Measurements from ENCODE around the gene HJURP. TPM values are rescaled to one million over a fixed set of nuclear protein-coding genes. Genes with fewer than 3 reads are reported as not detected.

The HJURP gene
- total RNA-seq, 1 donor from 2014 or later, result 7.9 TPM

DNA sequence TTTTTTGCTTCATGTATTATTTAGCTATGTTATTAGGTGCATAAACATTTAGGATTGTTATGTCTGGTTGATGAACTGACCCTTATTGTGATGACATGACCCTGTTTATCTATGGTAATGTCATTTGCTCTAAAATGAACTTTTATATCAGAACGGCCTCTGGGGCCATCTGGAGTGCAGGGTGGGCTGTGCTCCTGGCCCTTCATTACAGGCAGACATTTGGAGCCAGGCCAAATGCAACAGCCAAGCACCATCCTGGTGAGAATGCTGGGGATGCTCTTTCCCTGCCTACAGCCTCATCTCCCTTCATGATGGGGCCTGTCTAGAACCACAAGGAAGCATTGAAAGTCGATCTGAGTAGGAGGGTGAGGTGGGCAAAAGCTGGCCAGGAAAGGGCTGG lies 38.0 kb downstream of the HJURP start:
- DNase-seq (ENCODE audit: extremely low read depth, low read depth, low spot score), result no peak

- no peak for DNase-seq (ENCODE audit: extremely low read depth, low read depth, low spot score)
These were observed 38.5 kb downstream of the HJURP start for GRCh38 chr2:233815861-233816260.

GRCh38 chr2:233814056-233814835 lies 40.1 kb downstream of the HJURP start:
- no peak for DNase-seq (ENCODE audit: extremely low read depth, low read depth, low spot score)

GRCh38 chr2:233813236-233814055 lies 40.9 kb downstream of the HJURP start:
- no peak for DNase-seq (ENCODE audit: extremely low read depth, low read depth, low spot score)

- DNase-seq (ENCODE audit: extremely low read depth, low read depth, low spot score), result no peak
These were observed 42.6 kb downstream of the HJURP start for GRCh38 chr2:233811732-233812131.

GRCh38 chr2:233811087-233811486 lies 43.2 kb downstream of the HJURP start:
- DNase-seq (ENCODE audit: extremely low read depth, low read depth, low spot score), result no peak

DNA sequence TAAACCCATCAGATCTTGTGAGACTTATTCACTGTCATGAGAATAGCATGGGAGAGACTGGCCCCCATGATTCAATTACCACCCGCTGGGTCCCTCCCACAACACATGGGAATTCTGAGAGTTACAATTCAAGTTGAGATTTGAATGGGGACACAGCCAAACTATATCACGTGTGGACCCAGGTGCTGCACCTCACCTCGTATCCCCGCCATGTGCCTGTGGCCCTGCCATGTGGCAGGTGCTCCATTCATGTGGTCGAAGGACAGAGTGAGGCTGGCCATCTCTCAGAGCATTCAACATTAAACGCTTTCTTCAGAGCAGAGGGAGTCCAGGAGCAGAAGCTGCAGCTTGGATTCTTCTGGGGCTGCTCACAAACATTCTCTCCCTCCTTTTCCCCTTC lies 44.0 kb downstream of the HJURP start:
- no peak for DNase-seq (ENCODE audit: extremely low read depth, low read depth, low spot score)

DNA sequence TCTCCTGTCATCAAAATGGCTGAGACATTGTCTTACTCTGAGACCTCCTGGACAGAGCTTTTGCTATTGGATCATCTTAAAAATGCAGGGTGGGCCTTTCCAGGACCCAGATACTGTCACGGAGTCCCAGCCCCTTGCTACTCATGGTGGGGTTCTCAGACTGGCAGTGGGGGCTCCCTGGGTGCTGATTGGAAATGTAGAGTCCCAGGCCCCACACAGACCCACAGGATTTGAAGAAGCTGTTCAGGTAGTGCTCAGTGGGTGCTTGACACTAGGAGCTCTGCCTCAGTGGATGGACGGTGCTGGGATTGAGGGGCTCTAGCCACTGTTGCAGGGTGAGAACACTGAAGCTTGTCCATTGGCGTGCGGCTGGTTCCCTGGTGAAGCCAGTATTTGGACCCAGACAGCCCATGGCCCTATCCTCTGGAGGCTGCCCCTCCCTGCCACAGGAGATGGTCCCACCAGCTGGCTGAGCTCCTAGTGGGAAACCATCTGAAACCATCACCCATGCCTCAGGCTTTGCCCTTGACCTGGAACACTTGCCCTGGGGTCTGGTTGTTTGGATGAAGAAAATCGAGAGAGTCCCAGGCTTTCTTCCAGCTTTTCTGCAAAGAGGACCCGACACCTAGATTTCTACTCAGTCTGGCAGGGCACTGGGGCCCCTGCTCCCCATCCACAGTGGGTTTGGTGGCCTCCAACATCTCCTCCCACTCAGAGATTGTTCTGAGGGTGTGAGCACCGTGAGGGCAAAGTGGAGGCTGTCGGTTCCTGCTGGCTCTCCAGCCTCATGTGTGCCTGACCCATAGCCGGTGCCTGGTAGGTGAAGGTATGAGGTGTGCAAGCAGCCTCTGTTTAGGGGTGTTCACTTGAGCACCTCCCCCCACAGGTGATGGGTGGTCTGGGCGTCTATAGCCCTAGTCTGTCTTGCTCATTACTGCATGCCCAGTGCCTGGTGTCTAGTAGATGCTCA lies 46.1 kb downstream of the HJURP start:
- DNase-seq (ENCODE audit: extremely low read depth, low read depth, low spot score), result no peak

DNA sequence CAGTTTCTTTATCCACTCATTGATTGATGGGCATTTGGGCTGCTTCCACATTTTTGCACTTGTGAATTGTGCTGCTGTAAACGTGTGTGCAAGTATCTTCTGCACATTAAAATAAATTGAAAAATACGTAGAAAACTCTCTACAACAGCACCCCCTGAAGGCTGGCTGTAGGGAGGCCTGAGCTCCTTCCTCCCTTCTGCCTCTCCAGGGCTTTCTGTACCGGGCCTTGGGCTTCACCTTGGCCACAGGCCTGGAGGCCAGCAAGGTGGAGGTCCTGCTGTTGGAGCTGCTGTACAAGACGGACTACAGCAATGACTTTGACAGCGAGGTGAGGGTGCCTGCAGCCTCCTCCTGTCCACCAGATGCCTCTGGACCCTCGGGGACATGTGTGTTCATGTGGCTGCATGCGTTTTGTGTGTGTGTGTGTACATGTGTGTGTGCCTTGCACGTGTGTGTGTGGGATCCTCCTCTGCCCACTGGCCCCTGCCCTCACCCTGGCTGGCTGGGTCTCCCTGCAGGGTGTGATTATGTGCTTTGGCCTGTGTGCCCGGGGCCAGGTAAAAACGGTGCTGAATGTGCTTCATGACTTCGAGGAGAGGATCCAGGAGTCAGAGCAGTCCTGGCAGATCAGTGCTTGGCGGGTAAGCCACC lies 47.0 kb downstream of the HJURP start:
- no peak for DNase-seq (ENCODE audit: extremely low read depth, low read depth, low spot score)

GRCh38 chr2:233803994-233804393 lies 50.3 kb downstream of the HJURP start:
- no peak for DNase-seq (ENCODE audit: extremely low read depth, low read depth, low spot score)

DNA sequence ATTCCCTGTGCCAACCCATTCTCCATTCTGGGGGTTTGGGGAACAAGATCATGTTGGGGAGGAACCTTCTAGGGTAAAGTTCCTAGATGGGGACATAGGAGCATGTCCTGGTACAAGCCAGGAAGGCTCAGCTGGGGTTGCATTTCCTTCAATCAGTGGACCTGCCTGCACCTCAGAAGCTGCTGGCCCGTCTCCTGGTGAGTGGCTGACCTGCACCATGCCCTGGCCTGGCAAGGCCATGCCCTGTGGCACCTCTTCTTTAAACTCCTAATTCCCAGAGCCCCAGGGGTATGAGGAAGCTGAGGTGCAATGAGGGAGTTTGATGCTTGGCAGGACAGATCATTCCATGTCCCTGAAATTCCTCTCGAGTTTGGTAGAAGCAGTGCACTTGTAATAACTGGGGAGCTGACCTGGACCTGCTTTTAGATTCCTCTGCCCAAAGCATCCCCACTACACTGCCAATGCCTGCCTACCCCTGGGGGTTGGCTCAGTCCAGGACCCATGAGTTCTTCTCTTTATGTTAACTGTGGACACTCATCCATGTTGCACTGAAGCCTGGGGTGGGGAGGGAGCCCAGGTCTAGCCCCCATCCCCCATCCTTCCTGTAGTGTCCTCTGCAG lies 50.9 kb downstream of the HJURP start:
- no peak for DNase-seq (ENCODE audit: extremely low read depth, low read depth, low spot score)

DNA sequence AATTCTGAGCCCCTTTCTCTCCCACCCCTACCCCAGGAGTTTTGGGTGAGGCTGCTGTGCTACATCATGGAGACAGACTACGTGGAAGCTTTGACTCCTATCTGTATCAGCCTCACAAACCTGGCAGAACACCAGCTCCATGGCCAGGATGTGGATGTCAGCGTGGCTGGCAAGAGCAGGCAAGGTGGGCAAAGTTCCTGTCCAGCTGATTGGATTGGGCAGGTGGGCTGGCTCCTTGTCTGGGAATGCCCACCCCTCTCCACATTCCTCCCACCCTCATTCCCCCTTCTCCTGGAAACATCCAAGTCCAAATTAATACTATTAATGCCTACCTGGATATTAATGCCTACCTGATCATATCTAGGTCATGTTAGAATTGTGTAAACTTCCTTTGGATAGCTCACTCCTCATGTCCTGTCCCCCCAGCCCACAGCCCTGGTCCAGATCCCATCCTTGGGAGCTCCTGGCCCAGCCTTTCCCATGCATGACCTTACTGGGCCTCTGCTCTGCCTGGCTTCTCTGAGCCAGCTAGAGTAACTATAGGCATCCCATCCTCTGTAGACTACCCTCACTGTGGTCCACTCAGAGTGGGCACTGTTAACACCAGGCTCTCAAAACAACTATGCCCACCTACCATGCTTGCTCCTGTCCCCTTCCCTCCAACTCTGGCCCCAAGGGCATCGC lies 52.1 kb downstream of the HJURP start:
- DNase-seq (ENCODE audit: extremely low read depth, low read depth, low spot score), result no peak

DNA sequence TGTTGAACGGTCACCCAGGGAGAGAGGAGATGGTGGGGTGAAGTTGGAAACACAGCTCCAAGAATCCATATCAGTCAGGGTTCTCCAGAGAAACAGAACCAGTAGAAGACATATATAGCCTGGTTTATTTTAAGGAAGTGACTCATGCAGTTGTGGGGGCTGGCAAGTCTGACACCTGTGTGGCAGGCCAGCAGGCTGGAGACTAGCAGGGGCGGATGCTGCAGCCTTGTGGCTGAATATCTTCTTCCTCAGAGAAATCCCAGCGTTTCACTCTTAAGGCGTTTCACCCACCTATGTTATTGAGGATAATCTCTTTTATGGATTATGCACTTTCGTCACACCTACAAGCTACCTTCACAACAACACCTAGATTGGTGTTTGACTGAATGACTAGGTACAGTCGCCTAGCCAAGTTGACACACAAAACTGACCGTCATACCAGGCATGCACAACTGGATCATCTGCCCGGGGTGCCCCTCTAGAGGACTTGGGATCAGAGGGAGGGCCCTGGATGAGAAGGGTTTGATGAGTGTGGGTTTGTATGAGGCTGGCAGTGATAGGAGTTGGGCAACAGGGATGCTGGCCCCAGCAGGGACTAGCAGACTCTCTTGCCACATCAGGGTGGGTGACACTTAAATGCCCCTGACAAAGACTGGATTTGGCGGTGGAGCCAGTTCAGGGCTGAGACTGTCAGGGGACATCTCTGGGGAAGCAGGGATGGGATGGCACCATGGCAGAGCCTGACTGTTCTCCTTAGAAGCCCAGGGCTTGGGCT lies 52.8 kb downstream of the HJURP start:
- DNase-seq (ENCODE audit: extremely low read depth, low read depth, low spot score), result no peak

GRCh38 chr2:233800208-233800607 lies 54.1 kb downstream of the HJURP start:
- DNase-seq (ENCODE audit: extremely low read depth, low read depth, low spot score), result no peak

GRCh38 chr2:233799716-233800115 lies 54.6 kb downstream of the HJURP start:
- no peak for DNase-seq (ENCODE audit: extremely low read depth, low read depth, low spot score)

- no peak for DNase-seq (ENCODE audit: extremely low read depth, low read depth, low spot score)
These were observed 55.2 kb downstream of the HJURP start for GRCh38 chr2:233799087-233799665.

GRCh38 chr2:233798335-233799086 lies 55.8 kb downstream of the HJURP start:
- DNase-seq (ENCODE audit: extremely low read depth, low read depth, low spot score), result no peak

DNA sequence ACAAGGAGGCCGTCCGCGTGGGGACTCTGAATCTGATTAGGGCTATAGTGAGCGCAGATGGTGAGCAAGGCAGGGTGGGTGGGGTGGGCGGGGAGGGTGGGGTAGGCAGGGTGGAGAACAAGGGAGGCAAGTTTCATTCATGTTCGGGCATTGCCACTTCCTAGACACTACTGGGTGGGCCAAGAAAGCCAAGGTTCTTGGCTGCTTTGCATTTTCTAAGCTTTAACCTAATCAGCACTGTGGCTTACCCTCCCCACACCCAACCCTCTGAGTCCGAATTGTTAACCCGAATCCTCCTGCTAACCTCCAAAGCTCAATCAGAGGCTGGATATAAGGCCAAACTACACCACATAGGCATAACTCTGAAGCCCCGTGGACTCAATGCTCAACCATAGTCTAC lies 58.1 kb downstream of the HJURP start:
- no peak for DNase-seq (ENCODE audit: extremely low read depth, low read depth, low spot score)
